CD4-positive, alpha-beta T cell treated with Interleukin-4 for 1 hour (primary cell): ENCODE data around the gene COPS4.
"Not testable (repeated sequence)": the region's sequence is repeated elsewhere in the genome, so short reads cannot be mapped to it uniquely, and the experiment has no call there.

Experiments used
- DNase-seq, 2 donors: peaks; one replicate each; pipeline ENCODE4 v3.0.0-alpha.2; 2020 to 2022

Gene COPS4

GRCh38 chr4:83089410-83090157 lies 54.6 kb downstream of the COPS4 start:
- DNase-seq, result no peak

GRCh38 chr4:83093060-83093640 lies 58.2 kb downstream of the COPS4 start:
- DNase-seq, result no peak

GRCh38 chr4:83096397-83096796 lies 61.4 kb downstream of the COPS4 start:
- no peak for DNase-seq

GRCh38 chr4:83104991-83105390 lies 70.0 kb downstream of the COPS4 start:
- DNase-seq, result no peak

GRCh38 chr4:83107631-83108030 lies 72.6 kb downstream of the COPS4 start:
- DNase-seq, result peak in 1 of 2 donors; percentile 15

GRCh38 chr4:83108101-83108861 lies 73.3 kb downstream of the COPS4 start:
- peak in 1 of 2 donors; percentile 30 for DNase-seq

- DNase-seq, result peak; percentile 19 to 35
Observed at GRCh38 chr4:83109480-83110222, 74.7 kb downstream of the COPS4 start.

GRCh38 chr4:83110223-83110945 lies 75.4 kb downstream of the COPS4 start:
- peak; percentile 86 to 89 for DNase-seq

- peak in 1 of 2 donors; percentile 10 for DNase-seq
Observed at GRCh38 chr4:83110970-83111750, 76.2 kb downstream of the COPS4 start.

- DNase-seq, result not testable (repeated sequence)
Observed at GRCh38 chr4:83111751-83112141, 76.8 kb downstream of the COPS4 start.

- DNase-seq, result peak; percentile 36 to 41
Observed at GRCh38 chr4:83112231-83112630, 77.2 kb downstream of the COPS4 start.

GRCh38 chr4:83112678-83113428 lies 77.9 kb downstream of the COPS4 start:
- DNase-seq, result peak in 1 of 2 donors; percentile 33

- peak in 1 of 2 donors; percentile 26 for DNase-seq
Observed at GRCh38 chr4:83113429-83113786, 78.4 kb downstream of the COPS4 start.

GRCh38 chr4:83114576-83114975 lies 79.6 kb downstream of the COPS4 start, which contains the start of gene PLAC8:
TSS of gene PLAC8 (minus strand) at chr4:83114729. CDS start at chr4:83107921, 6,808 bp downstream.
- DNase-seq, result peak; percentile 56 to 81

- DNase-seq, result no peak
Observed at GRCh38 chr4:83115000-83115399, 80.0 kb downstream of the COPS4 start.

GRCh38 chr4:83115656-83116285 lies 80.8 kb downstream of the COPS4 start:
- no peak for DNase-seq

GRCh38 chr4:83118869-83119268 lies 83.9 kb downstream of the COPS4 start:
- DNase-seq, result no peak

- DNase-seq, result no peak
Observed at GRCh38 chr4:83121246-83121645, 86.3 kb downstream of the COPS4 start.

- DNase-seq, result peak in 1 of 2 donors; percentile 46
Observed at GRCh38 chr4:83124111-83124780, 89.3 kb downstream of the COPS4 start.
